HepG2 (cell line): ENCODE data around the gene DNAJC30. TPM values are rescaled to one million over a fixed set of nuclear protein-coding genes. Genes with fewer than 3 reads are reported as not detected.

Experiments used
- ATAC-seq: fragments of 200-7000 bp; cut with Tn5 transposase; 3 replicates; pipeline ENCODE4 v1.9.1; 2020; ENCODE audit warnings: mild to moderate bottlenecking, moderate library complexity
- BruUV-seq: library from RNA; stranded (reverse); fragments of 400-500 nt; replicated peaks from 2 replicates; lab custom pipeline; 2021; lab: Mats Ljungman, UMichigan
- CTCF ChIA-PET: fragments of 300-600 bp; formaldehyde crosslinking; extraction: SDS; loops from one replicate; lab custom pipeline; 2021; ENCODE audit warnings: low total read pairs, inconsistent platforms, low intra/inter-chr PET ratio; lab: Yijun Ruan, JAX
- POLR2A ChIA-PET: fragments of 350-600 bp; sonication (Branson Sonifier 250); formaldehyde crosslinking; loops from one replicate; lab custom pipeline; 2020; ENCODE audit warnings: antibody characterized with exemption, inconsistent platforms; lab: Yijun Ruan, JAX
- DNase-seq: peaks from one replicate; pipeline ENCODE4 v3.0.0-alpha.2; 2015; ENCODE audit warnings: low spot score
- FAIRE-seq: peaks from 3 replicates; lab custom pipeline; 2011; peaks lifted over from hg19 to GRCh38; lab: Jason Lieb, UNC
- H2AFZ ChIP-seq: one replicate; pipeline ENCODE4 v1.6.1; 2011; ENCODE audit warnings: low read length, inconsistent platforms
- H3K27ac ChIP-seq: fragments of 300-600 bp; 3 replicates; pipeline ENCODE4 v1.8.0; 2011; ENCODE audit warnings: mixed run types, mild to moderate bottlenecking, mixed read lengths, low read length, inconsistent platforms; ENCODE audit not compliant: insufficient read depth; ENCODE audit errors: extremely low read length
- H3K27me3 ChIP-seq, 2 experiments: fragments of 200-600 bp in 1 of 2; 2 replicates in 1 of 2; 3 replicates in 1 of 2; pipeline versions ENCODE4 v1.6.0 to v1.8.0; 2011; ENCODE audit warnings: low read length in 2 of 2, mild to moderate bottlenecking in 2 of 2, moderate library complexity in 2 of 2, inconsistent platforms in 1 of 2; ENCODE audit not compliant: insufficient read depth in 2 of 2, control insufficient read depth in 1 of 2
- H3K36me3 ChIP-seq, 2 experiments: fragments of 200-600 bp in 1 of 2; replicated peaks in 1 of 2; 2 replicates in 1 of 2; 3 replicates in 1 of 2; pipeline versions ENCODE4 v1.5.1 to v1.8.0; 2011; ENCODE audit warnings: low read length in 2 of 2, inconsistent platforms in 1 of 2; ENCODE audit not compliant: insufficient read depth in 2 of 2, control insufficient read depth in 1 of 2
- H3K4me1 ChIP-seq: 2 replicates; pipeline ENCODE4 v1.5.1; 2012; ENCODE audit warnings: low read length, inconsistent platforms; ENCODE audit not compliant: insufficient read depth
- H3K4me2 ChIP-seq: 2 replicates; pipeline ENCODE4 v1.6.0; 2011; ENCODE audit warnings: low read depth, low read length, inconsistent platforms
- H3K4me3 ChIP-seq, 3 experiments: fragments of 200-600 bp in 1 of 3; sonication (generic), shearing (Covaris generic) in 1 of 3; replicated peaks in 1 of 3; 2 replicates each; pipeline ENCODE4 v1.5.1; 2011 to 2016; ENCODE audit warnings: low read length in 3 of 3, inconsistent platforms in 2 of 3, low read depth in 2 of 3, mild to moderate bottlenecking in 2 of 3, control low read depth in 1 of 3, mixed read lengths in 1 of 3; ENCODE audit not compliant: insufficient read depth in 1 of 3
- H3K79me2 ChIP-seq: one replicate; pipeline ENCODE4 v1.6.1; 2011; ENCODE audit warnings: low read length, inconsistent platforms; ENCODE audit not compliant: insufficient read depth
- H3K9ac ChIP-seq: 2 replicates; pipeline ENCODE4 v1.6.0; 2011; ENCODE audit warnings: mild to moderate bottlenecking, low read depth, low read length, inconsistent platforms; ENCODE audit not compliant: insufficient read depth
- H3K9me3 ChIP-seq: 2 replicates; pipeline ENCODE4 v1.5.1; 2012; ENCODE audit warnings: mild to moderate bottlenecking, low read length
- H4K20me1 ChIP-seq: 2 replicates; pipeline ENCODE4 v1.6.0; 2011; ENCODE audit warnings: inconsistent platforms, mild to moderate bottlenecking, low read length, moderate library complexity; ENCODE audit not compliant: insufficient read depth
- NFATC3 ChIP-seq: sonication (generic); formaldehyde crosslinking; IDR thresholded peaks from 2 replicates; pipeline ENCODE4 v1.5.1; 2020; ENCODE audit warnings: mild to moderate bottlenecking, missing genetic modification reagents
- ZNF121 ChIP-seq: sonication (generic); formaldehyde crosslinking; IDR thresholded peaks from 2 replicates; pipeline ENCODE4 v1.5.0; 2020; ENCODE audit warnings: mild to moderate bottlenecking, missing genetic modification reagents
- ZNF354B ChIP-seq: sonication (generic); formaldehyde crosslinking; IDR thresholded peaks from 2 replicates; pipeline ENCODE4 v1.8.0; 2022; ENCODE audit warnings: mild to moderate bottlenecking, missing genetic modification reagents
- ZNF441 ChIP-seq: sonication (generic); formaldehyde crosslinking; IDR thresholded peaks from 2 replicates; pipeline ENCODE4 v1.7.0; 2021; ENCODE audit warnings: missing genetic modification reagents, borderline replicate concordance
- ZNF496 ChIP-seq: sonication (generic); formaldehyde crosslinking; IDR thresholded peaks from 2 replicates; pipeline ENCODE4 v1.8.1; 2023; ENCODE audit warnings: mild to moderate bottlenecking, moderate library complexity, missing genetic modification reagents; ENCODE audit not compliant: insufficient replicate concordance
- WGBS: methylation state at CpG from one replicate; pipeline ENCODE4 v1.1.6; 2017; ENCODE audit warnings: low lambda C conversion rate; 5-methylcytosine and 5-hydroxymethylcytosine counted together
- in situ Hi-C: cut with HindIII; loops from 2 replicates; pipeline ENCODE4 v1.10.0; 2017; ENCODE audit warnings: low pct_unique_long_range_greater_than_20kb; ENCODE audit not compliant: extremely low pct_ligation_motif_present
- intact Hi-C: fragments of 100-400 bp; cut with micrococcal nuclease; formaldehyde crosslinking; loops from one replicate; pipeline ENCODE4 v1.10.0; 2022; ENCODE audit not compliant: unreplicated experiment
- polyA plus RNA-seq, 8 experiments: library from polyadenylated mRNA; depleted of rRNA in 3 of 8; stranded (reverse) in 7 of 8; unstranded in 1 of 8; fragments of >200 nt; fragmentation: Illumina TruSeq in 4 of 8; extraction: Trizol in 4 of 8; gene quantifications; 2 replicates each; pipeline versions ENCODE4 v1.2.1 to v1.2.3, GENCODE V29; 2011 to 2016; ENCODE audit warnings: low read depth in 4 of 8, missing spikeins in 1 of 8, mixed read lengths in 1 of 8; ENCODE audit not compliant: insufficient read depth in 1 of 8
- total RNA-seq, 5 experiments: library from RNA; depleted of rRNA; stranded (reverse); fragments of >200 nt; fragmentation: Illumina TruSeq; extraction: Trizol; gene quantifications; 2 replicates each; pipeline ENCODE4 v1.2.3, GENCODE V29; 2016; ENCODE audit warnings: low read depth in 1 of 5
- TF ChIP-seq, protein P1 (sequence below): conservative IDR thresholded peaks from 2 replicates; pipeline ENCODE4 v1.6.1; 2018; ENCODE audit warnings: missing genetic modification reagents
- TF ChIP-seq, protein P2 (sequence below): sonication (generic); formaldehyde crosslinking; IDR thresholded peaks from 2 replicates; pipeline ENCODE4 v1.4.0; 2020; ENCODE audit warnings: missing genetic modification reagents, low read depth, mild to moderate bottlenecking, borderline replicate concordance

Gene DNAJC30
- total and polyA plus RNA-seq, 2 of the 13 experiments (the other 11 are each of a cell fraction or from before 2014, with no cell fraction given), result 3.3 to 3.8 TPM

DNA sequence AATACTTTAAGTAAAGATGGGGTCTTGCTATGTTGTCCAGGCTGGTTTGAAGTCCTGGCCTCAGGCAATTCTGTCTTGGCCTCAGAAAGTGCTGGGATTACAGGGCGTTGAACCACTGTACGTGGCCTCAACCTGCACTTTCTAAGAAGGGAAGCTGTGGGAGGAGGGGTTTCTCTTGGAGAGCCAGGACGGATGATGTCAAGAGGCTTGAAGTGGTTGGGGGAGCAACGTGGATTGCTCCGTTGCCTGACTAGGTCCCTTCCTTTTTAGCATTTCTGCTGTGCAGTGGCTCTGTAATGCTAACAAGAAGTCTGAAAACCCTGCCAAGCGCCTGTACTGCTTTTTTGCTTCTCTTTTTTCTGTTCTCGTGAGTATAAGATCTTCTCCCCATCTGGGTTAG is 7.4 kb upstream of the DNAJC30 start:
- DNase-seq, result no peak
- CTCF ChIA-PET, result no interaction called here
- BruUV-seq, result no TSS peak
- H3K4me2 ChIP-seq, result no peak overlapping the region
- no peak for ATAC-seq
- no peak overlapping the region for H3K9ac ChIP-seq
- H3K4me3 ChIP-seq, result no peak overlapping the region
- H3K27me3 ChIP-seq, result no peaks in the 10 kb centered on the region
- no peaks in the 10 kb centered on the region for H3K9me3 ChIP-seq
- in situ Hi-C loops (no loop called here), intact Hi-C loops (no loop called here)
- FAIRE-seq, result no peak
- TF ChIP-seq ZNF354B (CRISPR knock-in tag), result no peak
- no peak for TF ChIP-seq ZNF441 (CRISPR knock-in tag)
- TF ChIP-seq ZNF121 (CRISPR knock-in tag), result peak; percentile 37; the same call in 1 of the 2 replicates
- TF ChIP-seq NFATC3 (CRISPR knock-in tag), result no peak
- TF ChIP-seq, protein P1, sequence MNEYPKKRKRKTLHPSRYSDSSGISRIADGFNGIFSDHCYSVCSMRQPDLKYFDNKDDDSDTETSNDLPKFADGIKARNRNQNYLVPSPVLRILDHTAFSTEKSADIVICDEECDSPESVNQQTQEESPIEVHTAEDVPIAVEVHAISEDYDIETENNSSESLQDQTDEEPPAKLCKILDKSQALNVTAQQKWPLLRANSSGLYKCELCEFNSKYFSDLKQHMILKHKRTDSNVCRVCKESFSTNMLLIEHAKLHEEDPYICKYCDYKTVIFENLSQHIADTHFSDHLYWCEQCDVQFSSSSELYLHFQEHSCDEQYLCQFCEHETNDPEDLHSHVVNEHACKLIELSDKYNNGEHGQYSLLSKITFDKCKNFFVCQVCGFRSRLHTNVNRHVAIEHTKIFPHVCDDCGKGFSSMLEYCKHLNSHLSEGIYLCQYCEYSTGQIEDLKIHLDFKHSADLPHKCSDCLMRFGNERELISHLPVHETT, result no peak
- peaks cover 9% of the 10 kb centered on the region for H3K79me2 ChIP-seq
- no peak overlapping the region for H2AFZ ChIP-seq
- peaks cover 36 to 85% of the 10 kb centered on the region in 2 experiments for H3K36me3 ChIP-seq
- H3K4me1 ChIP-seq, result no peaks in the 10 kb centered on the region
- POLR2A ChIA-PET, result no interaction called here
- H4K20me1 ChIP-seq, result no peaks in the 10 kb centered on the region
- no peak overlapping the region for H3K27ac ChIP-seq
- WGBS, result 95% methylated on average over 7 of the region's 7 CpGs

DNA sequence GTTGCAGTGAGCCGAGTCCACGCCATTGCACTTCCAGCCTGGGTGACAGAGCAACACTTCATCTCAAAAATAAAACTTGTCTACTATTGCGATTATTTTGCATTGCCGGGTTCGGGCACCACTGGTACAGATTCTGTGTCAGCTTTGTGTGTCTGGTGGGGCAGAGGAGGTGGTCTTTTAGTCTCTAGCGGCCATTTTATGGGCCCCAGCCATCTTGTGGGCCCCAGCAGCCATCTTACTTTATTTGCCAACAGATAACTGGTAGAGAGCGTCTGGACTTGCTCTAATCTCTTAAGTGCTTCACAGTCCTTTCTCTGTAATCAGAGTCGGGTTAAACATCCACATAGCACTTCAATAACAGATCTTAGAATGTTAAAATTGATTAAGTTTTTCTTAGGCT is 5.0 kb upstream of the DNAJC30 start:
- Histone ChIP-seq H3K79me2 (peaks cover 22% of the 10 kb centered on the region), H3K36me3 (peaks cover 22 to 65% of the 10 kb centered on the region in 2 experiments), H3K4me2 (no peak overlapping the region), H3K9me3 (no peaks in the 10 kb centered on the region), H2AFZ (no peak overlapping the region), H3K4me1 (no peaks in the 10 kb centered on the region), H4K20me1 (no peaks in the 10 kb centered on the region), H3K9ac (no peak overlapping the region), H3K27ac (no peak overlapping the region), H3K27me3 (no peaks in the 10 kb centered on the region; a peak in 1 of 5 replicates), H3K4me3 (no peak overlapping the region)
- FAIRE-seq (no peak), ATAC-seq (no peak), DNase-seq (no peak)
- in situ Hi-C loops, result no loop called here
- ChIA-PET CTCF (no interaction called here), POLR2A (no interaction called here)
- intact Hi-C loops, result no loop called here
- BruUV-seq, result no TSS peak
- 100% methylated on average over 8 of the region's 8 CpGs for WGBS
- TF ChIP-seq, protein P2, sequence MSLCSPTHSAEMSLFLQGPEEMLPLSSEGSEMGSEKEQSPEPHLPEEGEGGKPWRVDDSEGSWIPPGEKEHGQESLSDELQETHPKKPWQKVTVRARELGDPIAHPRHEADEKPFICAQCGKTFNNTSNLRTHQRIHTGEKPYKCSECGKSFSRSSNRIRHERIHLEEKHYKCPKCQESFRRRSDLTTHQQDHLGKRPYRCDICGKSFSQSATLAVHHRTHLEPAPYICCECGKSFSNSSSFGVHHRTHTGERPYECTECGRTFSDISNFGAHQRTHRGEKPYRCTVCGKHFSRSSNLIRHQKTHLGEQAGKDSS (CRISPR knock-in tag), result no peak
- TF ChIP-seq ZNF496 (CRISPR knock-in tag), result no peak
